Pancreas (tissue), 10 donors: ENCODE results near the gene CERKL. TPM values are rescaled to one million over a fixed set of nuclear protein-coding genes. Genes with fewer than 3 reads are reported as not detected.

Experiments
- ATAC-seq, 4 donors: fragments of 200-7000 bp; cut with Tn5 transposase; one replicate each; pipeline versions ENCODE4 v1.8.0 to v1.9.1; 2020; ENCODE audit warnings: mild to moderate bottlenecking in 4 of 4, moderate library complexity in 4 of 4
- DNase-seq, 6 donors: peaks; one replicate each; pipeline ENCODE4 v3.0.0-alpha.2; 2020
- FAIRE-seq: peaks from 2 replicates; lab custom pipeline; 2012; peaks lifted over from hg19 to GRCh38; lab: Jason Lieb, UNC
- H3K27ac ChIP-seq, 4 donors: fragments of 200-600 bp; sonication (generic); 1 replicate in 3 of 4; 2 replicates in 1 of 4; pipeline versions ENCODE4 v1.5.0 to v1.8.0; 2020
- H3K27me3 ChIP-seq, 4 donors: fragments of 200-600 bp; one replicate each; pipeline ENCODE4 v1.8.0; 2021
- H3K36me3 ChIP-seq, 3 donors: fragments of 200-600 bp; sonication (generic) in 1 of 3; one replicate each; pipeline versions ENCODE4 v1.5.0 to v1.8.0; 2020 to 2021
- H3K4me1 ChIP-seq, 3 donors: fragments of 200-600 bp; one replicate each; pipeline ENCODE4 v1.8.0; 2021
- H3K4me3 ChIP-seq, 4 donors: fragments of 200-600 bp; sonication (generic) in 2 of 4; one replicate each; pipeline versions ENCODE4 v1.5.0 to v1.8.0; 2020 to 2021
- H3K9me3 ChIP-seq, 4 donors: fragments of 200-600 bp; one replicate each; pipeline ENCODE4 v1.8.0; 2021
- WGBS, 2 donors: extraction: QIAGEN DNeasy Blood & Tissue Kit; methylation state at CpG; one replicate each; pipeline ENCODE4 v1.1.7; 2013; 5-methylcytosine and 5-hydroxymethylcytosine counted together
- intact Hi-C, 3 donors: fragments of 100-400 bp; cut with DNase I; formaldehyde crosslinking; loops; one replicate each; pipeline versions ENCODE4 v1.11.1 to v1.14.2; 2022
- polyA plus RNA-seq, 2 donors: library from polyadenylated mRNA; stranded (reverse); fragments of 200-250 nt; gene quantifications; one replicate each; pipeline ENCODE4 v1.2.3, GENCODE V29; 2013
- total RNA-seq, 6 donors: library from RNA; stranded (reverse); fragmentation: NEBNext Ultra II Directional in 4 of 6; extraction: Animal tissue kit (Norgen Biotek cat#: 25700) in 4 of 6; gene quantifications; one replicate each; pipeline versions ENCODE4 v1.2.1 to v1.2.4, GENCODE V29; 2021 to 2023
- TF ChIP-seq, protein P1 (sequence below), 4 donors: fragments of 200-600 bp; sonication (generic) in 3 of 4; IDR thresholded peaks; one replicate each; pipeline versions ENCODE4 v1.5.0 to v1.8.0; 2021; ENCODE audit warnings: antibody characterized with exemption in 4 of 4
- donor health status: healthy with polysubstance abuse.
- donor health status: DM: no; HTN: no; CAD: no; lungs with moderate emphysema.
- donor health status: DM: no; HTN: no; CAD: no.
- donor health status: control.
- donor health status: control.
- donor health status: Bipolar disorder and iron deficiency.
- donor health status: DM: yes; HTN: yes; CAD: no.
- donor health status: DM: no; HTN: no; CAD: no.
- donor health status: DM: no; HTN: no; CAD: no.
- donor health status: DM: yes; HTN: yes; CAD: no.

The CERKL gene
- total and polyA plus RNA-seq, 8 donors = 0.16 to 4.6 (median 0.56) TPM

DNA sequence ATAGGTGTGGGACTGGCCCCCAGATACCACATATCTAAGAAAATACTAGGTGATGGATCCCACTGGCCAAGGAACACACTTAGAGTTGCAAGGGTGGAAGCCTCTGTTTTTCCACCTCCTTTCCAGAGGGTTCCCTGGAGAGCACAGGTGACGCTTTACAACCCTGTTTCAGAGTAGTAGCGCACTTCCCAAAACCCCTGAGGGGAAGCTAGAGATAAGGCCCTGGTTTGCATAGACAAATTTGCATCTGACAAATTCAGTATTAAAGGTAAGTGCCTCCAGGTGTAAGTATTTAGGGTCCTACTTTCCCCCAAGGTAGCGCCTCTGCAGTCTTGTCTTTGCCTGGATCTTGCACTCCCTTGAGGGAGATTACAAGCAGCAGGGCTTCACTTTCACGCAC, 474 bp upstream of the CERKL start:
- DNase-seq (no peak), FAIRE-seq (no peak), ATAC-seq (no peak)
- Histone ChIP-seq H3K4me1 (peaks cover 0 to 6% (median 0%) of the 10 kb centered on the region in 3 donors), H3K27ac (no peak overlapping the region), H3K4me3 (peak overlapping the region in 2 of 4 donors; percentile 42 to 64), H3K36me3 (no peaks in the 10 kb centered on the region), H3K9me3 (no peaks in the 10 kb centered on the region), H3K27me3 (peaks cover 0 to 4% (median 0%) of the 10 kb centered on the region in 4 donors)
- whole genome bisulfite sequencing, 2 donors = 82 to 84% methylated on average over 4 of the region's 4 CpGs
- intact Hi-C loops = no loop called here
- TF ChIP-seq, protein P1, sequence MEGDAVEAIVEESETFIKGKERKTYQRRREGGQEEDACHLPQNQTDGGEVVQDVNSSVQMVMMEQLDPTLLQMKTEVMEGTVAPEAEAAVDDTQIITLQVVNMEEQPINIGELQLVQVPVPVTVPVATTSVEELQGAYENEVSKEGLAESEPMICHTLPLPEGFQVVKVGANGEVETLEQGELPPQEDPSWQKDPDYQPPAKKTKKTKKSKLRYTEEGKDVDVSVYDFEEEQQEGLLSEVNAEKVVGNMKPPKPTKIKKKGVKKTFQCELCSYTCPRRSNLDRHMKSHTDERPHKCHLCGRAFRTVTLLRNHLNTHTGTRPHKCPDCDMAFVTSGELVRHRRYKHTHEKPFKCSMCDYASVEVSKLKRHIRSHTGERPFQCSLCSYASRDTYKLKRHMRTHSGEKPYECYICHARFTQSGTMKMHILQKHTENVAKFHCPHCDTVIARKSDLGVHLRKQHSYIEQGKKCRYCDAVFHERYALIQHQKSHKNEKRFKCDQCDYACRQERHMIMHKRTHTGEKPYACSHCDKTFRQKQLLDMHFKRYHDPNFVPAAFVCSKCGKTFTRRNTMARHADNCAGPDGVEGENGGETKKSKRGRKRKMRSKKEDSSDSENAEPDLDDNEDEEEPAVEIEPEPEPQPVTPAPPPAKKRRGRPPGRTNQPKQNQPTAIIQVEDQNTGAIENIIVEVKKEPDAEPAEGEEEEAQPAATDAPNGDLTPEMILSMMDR (IDR thresholded peaks at IDR 0.05) = no peak

DNA sequence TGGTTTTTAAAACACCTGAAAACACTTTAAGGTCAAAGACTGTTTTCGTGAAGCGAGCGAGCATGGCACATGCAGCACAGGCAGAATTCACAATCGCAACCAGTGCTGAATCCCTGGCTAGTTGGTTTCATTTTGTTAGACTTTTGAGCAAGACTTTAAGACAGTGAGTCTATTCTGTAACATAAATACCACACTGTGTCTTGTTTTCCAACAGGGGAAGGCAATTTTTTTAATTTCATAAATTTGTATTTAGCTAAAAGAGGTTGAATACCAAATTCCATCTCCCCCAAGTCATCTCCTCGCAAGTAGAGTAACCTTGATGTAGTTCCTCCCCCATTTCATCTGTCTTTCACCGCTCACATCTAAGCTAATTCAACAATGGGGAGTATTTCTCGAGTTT, 1.4 kb downstream of the CERKL start:
- Histone ChIP-seq H3K9me3 (no peaks in the 10 kb centered on the region), H3K27me3 (peaks cover 0 to 4% (median 0%) of the 10 kb centered on the region in 4 donors), H3K4me3 (no peak overlapping the region), H3K27ac (no peak overlapping the region), H3K4me1 (peaks cover 0 to 6% (median 0%) of the 10 kb centered on the region in 3 donors), H3K36me3 (no peaks in the 10 kb centered on the region)
- TF ChIP-seq, protein P1 (IDR thresholded peaks at IDR 0.05) = no peak
- intact Hi-C loops = no loop called here
- FAIRE-seq (no peak), DNase-seq (no peak), ATAC-seq (no peak)
- WGBS, 2 donors = 81 to 84% methylated on average over 7 of the region's 7 CpGs

DNA sequence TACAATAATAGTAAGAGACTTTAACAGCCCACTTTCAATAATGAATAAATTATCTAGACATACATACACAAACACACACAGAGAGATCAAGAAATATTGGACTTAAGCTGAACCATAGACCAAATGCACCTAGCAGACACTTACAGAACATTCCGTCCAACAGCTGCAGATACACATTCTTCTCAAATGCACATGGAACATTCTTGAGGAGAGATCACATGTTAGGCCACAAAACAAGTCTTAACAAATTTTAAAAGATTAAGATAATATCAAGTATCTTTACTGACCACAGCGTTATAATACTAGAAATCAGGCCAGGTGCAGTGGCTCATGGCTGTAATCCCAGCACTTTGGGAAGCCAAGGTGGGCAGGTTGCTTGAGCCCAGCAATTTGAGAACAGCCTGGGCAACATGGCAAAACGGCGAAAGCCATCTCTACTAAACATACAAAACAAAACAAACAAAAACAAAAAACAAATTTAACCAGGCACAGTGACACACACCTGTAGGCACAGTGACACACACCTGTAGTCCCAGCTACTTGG, 7.4 kb downstream of the CERKL start:
- Histone ChIP-seq H3K36me3 (no peaks in the 10 kb centered on the region), H3K27me3 (no peaks in the 10 kb centered on the region), H3K4me3 (no peak overlapping the region), H3K9me3 (no peaks in the 10 kb centered on the region), H3K27ac (no peak overlapping the region), H3K4me1 (no peaks in the 10 kb centered on the region)
- whole genome bisulfite sequencing, 2 donors = 89 to 94% methylated on average over 4 of the region's 4 CpGs
- intact Hi-C loops = no loop called here
- no peak for FAIRE-seq
- ATAC-seq = no peak
- no peak for DNase-seq
- TF ChIP-seq, protein P1 (IDR thresholded peaks at IDR 0.05) = no peak

DNA sequence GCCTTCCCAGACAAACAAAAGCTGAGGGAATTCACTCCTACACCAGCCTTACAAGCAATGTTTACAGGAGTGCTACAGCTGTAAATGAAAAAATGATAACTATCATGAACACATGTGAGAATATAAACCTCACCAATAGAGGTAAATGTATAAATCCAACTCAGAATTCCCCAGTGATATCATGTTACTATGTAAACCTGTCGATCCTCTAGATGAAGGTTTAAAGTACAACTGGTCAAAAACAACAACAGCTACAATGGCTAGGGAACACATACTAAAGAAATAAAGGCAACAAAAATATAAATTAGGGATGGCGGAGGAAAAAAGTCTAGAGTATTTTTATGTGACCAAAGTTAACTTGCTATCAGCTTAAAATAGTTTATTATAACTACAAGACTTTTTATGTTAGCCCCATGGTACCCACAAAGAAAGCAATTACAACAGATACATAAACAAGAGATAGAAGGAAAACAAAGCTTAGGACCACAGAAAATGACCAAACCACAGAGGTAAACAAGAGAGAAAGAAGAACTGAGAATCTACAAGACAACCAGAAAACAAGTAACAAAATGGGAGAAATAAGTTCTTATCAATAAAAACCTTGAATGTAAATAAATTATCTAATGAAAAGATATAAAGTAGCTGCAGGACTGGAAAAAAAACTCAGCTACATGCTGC, 8.3 kb downstream of the CERKL start:
- no peak for ATAC-seq
- H3K4me3 ChIP-seq = no peak overlapping the region
- no peak for DNase-seq
- 70 to 71% methylated on average over 2 of the region's 2 CpGs for WGBS, 2 donors
- no peaks in the 10 kb centered on the region for H3K4me1 ChIP-seq
- no peak for FAIRE-seq
- H3K27me3 ChIP-seq = no peaks in the 10 kb centered on the region
- H3K27ac ChIP-seq = no peak overlapping the region
- intact Hi-C loops = no loop called here
- H3K36me3 ChIP-seq = no peaks in the 10 kb centered on the region
- TF ChIP-seq, protein P1 (IDR thresholded peaks at IDR 0.05) = no peak
- H3K9me3 ChIP-seq = no peaks in the 10 kb centered on the region

DNA sequence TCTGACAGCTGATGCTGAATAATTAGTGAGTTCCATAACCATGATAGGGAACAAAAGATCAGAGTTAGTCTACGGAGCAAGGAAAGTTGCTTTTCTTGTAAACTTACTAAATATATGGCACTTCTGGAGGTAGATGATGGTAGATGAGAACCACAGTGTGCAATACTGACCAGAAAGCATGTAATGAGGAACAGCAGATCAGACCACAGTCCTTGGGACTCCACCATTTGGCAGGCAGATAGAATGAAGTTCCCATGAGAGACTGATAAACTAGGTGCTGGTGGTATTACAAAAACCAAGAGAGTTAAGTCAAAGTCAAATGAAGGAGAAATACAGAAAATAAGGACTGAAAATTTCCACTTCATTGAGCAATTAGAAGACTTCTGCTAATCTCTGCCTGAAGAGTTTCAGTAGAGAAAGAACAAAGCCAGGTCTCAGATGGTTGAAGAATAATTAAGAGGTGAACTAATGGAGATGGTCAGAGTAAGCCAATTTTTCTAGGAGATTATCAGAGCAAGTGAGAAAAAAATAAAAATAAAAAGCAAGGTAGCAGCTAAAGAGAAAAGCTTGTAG, 10.4 kb downstream of the CERKL start:
- H3K4me1 ChIP-seq = no peaks in the 10 kb centered on the region
- TF ChIP-seq, protein P1 (IDR thresholded peaks at IDR 0.05) = no peak
- 83 to 88% methylated on average over 1 of the region's 1 CpG for WGBS, 2 donors
- no peak for FAIRE-seq
- H3K27ac ChIP-seq = no peak overlapping the region
- DNase-seq = no peak
- H3K4me3 ChIP-seq = no peak overlapping the region
- H3K27me3 ChIP-seq = no peaks in the 10 kb centered on the region
- ATAC-seq = no peak
- H3K9me3 ChIP-seq = no peaks in the 10 kb centered on the region
- intact Hi-C loops = no loop called here
- H3K36me3 ChIP-seq = no peaks in the 10 kb centered on the region
